ENCODE results near the gene BANF2.

GRCh38 chr20:17775600-17775999 lies 75.8 kb downstream of the BANF2 start:
- TF ChIP-seq SIN3A (IDR thresholded peaks at IDR 0.05; ENCODE audit: borderline replicate concordance, low read depth, low read length) = no peak
- TF ChIP-seq ELF1 (IDR thresholded peaks at IDR 0.05) = no peak
- no peak for TF ChIP-seq GATA2 (CRISPR knock-in tag; IDR thresholded peaks at IDR 0.05)
- TF ChIP-seq TAF1 (IDR thresholded peaks at IDR 0.05; ENCODE audit: borderline replicate concordance, low read depth, low read length) = no peak
- TF ChIP-seq, protein P1, sequence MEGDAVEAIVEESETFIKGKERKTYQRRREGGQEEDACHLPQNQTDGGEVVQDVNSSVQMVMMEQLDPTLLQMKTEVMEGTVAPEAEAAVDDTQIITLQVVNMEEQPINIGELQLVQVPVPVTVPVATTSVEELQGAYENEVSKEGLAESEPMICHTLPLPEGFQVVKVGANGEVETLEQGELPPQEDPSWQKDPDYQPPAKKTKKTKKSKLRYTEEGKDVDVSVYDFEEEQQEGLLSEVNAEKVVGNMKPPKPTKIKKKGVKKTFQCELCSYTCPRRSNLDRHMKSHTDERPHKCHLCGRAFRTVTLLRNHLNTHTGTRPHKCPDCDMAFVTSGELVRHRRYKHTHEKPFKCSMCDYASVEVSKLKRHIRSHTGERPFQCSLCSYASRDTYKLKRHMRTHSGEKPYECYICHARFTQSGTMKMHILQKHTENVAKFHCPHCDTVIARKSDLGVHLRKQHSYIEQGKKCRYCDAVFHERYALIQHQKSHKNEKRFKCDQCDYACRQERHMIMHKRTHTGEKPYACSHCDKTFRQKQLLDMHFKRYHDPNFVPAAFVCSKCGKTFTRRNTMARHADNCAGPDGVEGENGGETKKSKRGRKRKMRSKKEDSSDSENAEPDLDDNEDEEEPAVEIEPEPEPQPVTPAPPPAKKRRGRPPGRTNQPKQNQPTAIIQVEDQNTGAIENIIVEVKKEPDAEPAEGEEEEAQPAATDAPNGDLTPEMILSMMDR (IDR thresholded peaks at IDR 0.05) = no peak
- no peak for TF ChIP-seq EP300 (IDR thresholded peaks at IDR 0.05; ENCODE audit: borderline replicate concordance in 1 of 2, low read depth in 1 of 2, low read length in 1 of 2)
